ENCODE results near the gene GORASP1. TPM values are rescaled to one million over a fixed set of nuclear protein-coding genes. Genes with fewer than 3 reads are reported as not detected.

GORASP1 gene
- total and polyA plus RNA-seq, 2 of the 8 experiments (the other 6 are each of a cell fraction or from before 2014, with no cell fraction given), result 33.4 to 33.5 TPM

- Histone ChIP-seq H2BK12ac (ENCODE audit: low read depth, low read length) (no peak overlapping the region), H3K9ac (replicated peaks in 1 of 4; ENCODE audit: extremely low read depth in 1 of 4, low read depth in 3 of 4, low read length in 3 of 4) (no peak overlapping the region), H4K20me1 (replicated peaks in 1 of 2; ENCODE audit: control insufficient read depth in 1 of 2, insufficient read depth in 2 of 2, low read length in 2 of 2) (peaks cover 0 to 12% of the 10 kb centered on the region in 2 experiments), H2BK120ac (replicated peaks; ENCODE audit: low read depth, low read length) (no peak overlapping the region), H3K56ac (replicated peaks; ENCODE audit: insufficient read length, low read depth, low read length) (no peak overlapping the region), H3K9me3 (ENCODE audit: insufficient read depth in 2 of 2, low read depth in 1 of 2, low read length in 1 of 2) (no peaks in the 10 kb centered on the region; a peak in 1 of 4 replicates), H2BK20ac (ENCODE audit: low read length) (no peak overlapping the region), H3K79me2 (ENCODE audit: control insufficient read depth in 1 of 2, insufficient read depth in 2 of 2, low read length in 2 of 2) (no peaks in the 10 kb centered on the region), H4K5ac (ENCODE audit: insufficient read length, low read depth, low read length) (no peak overlapping the region), H3K27me3 (replicated peaks in 1 of 4; ENCODE audit: control insufficient read depth in 3 of 4, extremely low read depth in 1 of 4, insufficient read depth in 3 of 4, low read length in 3 of 4) (peaks cover 0 to 8% (median 3%) of the 10 kb centered on the region in 4 experiments; a peak in 2 of 7 replicates), H3K36me3 (ENCODE audit: control insufficient read depth in 2 of 4, insufficient read depth in 4 of 4, low read length in 3 of 4) (no peaks in the 10 kb centered on the region), H2BK5ac (ENCODE audit: low read depth, low read length) (no peak overlapping the region), H2BK15ac (ENCODE audit: low read length) (no peak overlapping the region), H3K27ac (ENCODE audit: low read depth, low read length) (no peak overlapping the region), H3K23me2 (ENCODE audit: low read depth, low read length) (peaks cover 12% of the 10 kb centered on the region; the same call in 1 of the 2 replicates), H3K4me3 (ENCODE audit: extremely low read depth in 1 of 4, insufficient read depth in 2 of 4, low read depth in 3 of 4, low read length in 4 of 4) (no peak overlapping the region), H4K91ac (replicated peaks; ENCODE audit: insufficient read length, low read length) (no peak overlapping the region), H2AK5ac (ENCODE audit: low read depth, low read length) (peak overlapping the region; percentile 33; the same call in 1 of the 2 replicates), H2AFZ (ENCODE audit: low read length) (no peak overlapping the region), H3K14ac (ENCODE audit: insufficient read length) (no peak overlapping the region), H3K4me2 (ENCODE audit: insufficient read depth in 1 of 2, low read depth in 2 of 2, low read length in 2 of 2) (peak overlapping the region in 1 of 2 experiments; percentile 93; a peak in 1 of 4 replicates), H3K79me1 (ENCODE audit: low read depth, low read length) (peaks cover 6% of the 10 kb centered on the region; the same call in 1 of the 2 replicates), H3K4ac (replicated peaks; ENCODE audit: insufficient read length, low read depth, low read length) (no peak overlapping the region), H3K23ac (ENCODE audit: insufficient read length) (no peak overlapping the region), H3K18ac (ENCODE audit: extremely low read depth, low read length) (no peak overlapping the region), H3K4me1 (replicated peaks in 1 of 4; ENCODE audit: control insufficient read depth in 3 of 4, insufficient read depth in 4 of 4, low read length in 3 of 4) (no peaks in the 10 kb centered on the region; a peak in 2 of 7 replicates), H4K8ac (ENCODE audit: extremely low read depth, insufficient read depth, low read length) (no peak overlapping the region)
- ChIA-PET CTCF (ENCODE audit: partially characterized antibody) (interaction anchor here (1.2 to 10.4 kb wide), 13 partner anchors 9 to 185 kb away, joined by 3 to 106 read pairs (median 6); no protein-coding TSS in a partner anchor), POLR2A (ENCODE audit: partially characterized antibody) (interaction anchor here (0.7 to 2.5 kb wide), 4 partner anchors 13 to 46 kb away, joined by 3 to 8 read pairs (median 5); no protein-coding TSS in a partner anchor)
- no peak for FAIRE-seq
- WGBS, 2 experiments (ENCODE audit: extremely low coverage in 1 of 2, insufficient coverage in 1 of 2, insufficient read length in 1 of 2, insufficient replicate concordance in 2 of 2, low coverage in 1 of 2, low lambda C conversion rate in 2 of 2, missing lambda C conversion rate in 1 of 2), result 90% methylated on average over 3 of the region's 3 CpGs; no CpG with 5 or more reads in 1 of the 2 experiments
- DNase-seq (ENCODE audit: low read depth in 1 of 2, low spot score in 2 of 2), result no peak
- no peak for TF ChIP-seq NRF1 (IDR thresholded peaks at IDR 0.05; ENCODE audit: low read depth, low read length)
- no peak for TF ChIP-seq CBX8 (IDR thresholded peaks at IDR 0.05; ENCODE audit: borderline replicate concordance, low read depth, low read length)
- TF ChIP-seq RXRA (IDR thresholded peaks at IDR 0.05; ENCODE audit: insufficient read depth, low read depth, low read length), result no peak
- no peak for TF ChIP-seq CTCF (IDR thresholded peaks at IDR 0.05; ENCODE audit: control extremely low read depth in 1 of 3, insufficient read depth in 1 of 3, low read depth in 1 of 3, low read length in 3 of 3)
- no peak for TF ChIP-seq CBX5 (IDR thresholded peaks at IDR 0.05; ENCODE audit: low read depth, low read length)
- TF ChIP-seq POLR2AphosphoS5 (IDR thresholded peaks at IDR 0.05; ENCODE audit: low read depth, low read length), result no peak
- TF ChIP-seq HDAC6 (IDR thresholded peaks at IDR 0.05; ENCODE audit: low read depth, low read length), result no peak
- no peak for TF ChIP-seq SIX5 (IDR thresholded peaks at IDR 0.05; ENCODE audit: low read depth, low read length)
- no peak for TF ChIP-seq TBP (IDR thresholded peaks at IDR 0.05; ENCODE audit: low read depth, low read length)
Observed at GRCh38 chr3:39105687-39106063, 1.8 kb downstream of the GORASP1 start.

Measured in H1 (cell line).